Vagina (tissue), 2 donors: ENCODE data around the gene SLC38A9.

Experiments used
- CTCF ChIP-seq, 3 experiments: fragments of 450-650 bp in 2 of 3; fragments of 200-600 bp in 1 of 3; sonication (generic) in 1 of 3; IDR thresholded peaks; one replicate each; pipeline ENCODE4 v1.5.1; 2017 to 2019; ENCODE audit warnings: antibody characterized with exemption in 3 of 3, mild to moderate bottlenecking in 2 of 3, moderate library complexity in 2 of 3
- POLR2AphosphoS5 ChIP-seq, 2 donors: sonication (generic); formaldehyde crosslinking; IDR thresholded peaks; one replicate each; pipeline ENCODE4 v1.9.0; 2017; ENCODE audit warnings: antibody characterized with exemption in 2 of 2, mild to moderate bottlenecking in 2 of 2, low read depth in 1 of 2; ENCODE audit not compliant: insufficient read depth in 1 of 2

- no peak for TF ChIP-seq CTCF (IDR thresholded peaks at IDR 0.05)
- no peak for TF ChIP-seq POLR2AphosphoS5 (IDR thresholded peaks at IDR 0.05; ENCODE audit: insufficient read depth in 1 of 2, low read depth in 1 of 2)
Observed at GRCh38 chr5:55583578-55583977, 128.5 kb downstream of the SLC38A9 start.
